HEK293T (cell line): ENCODE measurements around the gene GABRA5.

Source experiments
- FOXA1 ChIP-seq: fragments of 450-650 bp; IDR thresholded peaks from 2 replicates; pipeline ENCODE4 v1.6.1; 2016; ENCODE audit warnings: mild to moderate bottlenecking
- L3MBTL2 ChIP-seq: fragments of 450-650 bp; conservative IDR thresholded peaks from 2 replicates; pipeline ENCODE4 v1.6.1; 2016; ENCODE audit warnings: mild to moderate bottlenecking

DNA sequence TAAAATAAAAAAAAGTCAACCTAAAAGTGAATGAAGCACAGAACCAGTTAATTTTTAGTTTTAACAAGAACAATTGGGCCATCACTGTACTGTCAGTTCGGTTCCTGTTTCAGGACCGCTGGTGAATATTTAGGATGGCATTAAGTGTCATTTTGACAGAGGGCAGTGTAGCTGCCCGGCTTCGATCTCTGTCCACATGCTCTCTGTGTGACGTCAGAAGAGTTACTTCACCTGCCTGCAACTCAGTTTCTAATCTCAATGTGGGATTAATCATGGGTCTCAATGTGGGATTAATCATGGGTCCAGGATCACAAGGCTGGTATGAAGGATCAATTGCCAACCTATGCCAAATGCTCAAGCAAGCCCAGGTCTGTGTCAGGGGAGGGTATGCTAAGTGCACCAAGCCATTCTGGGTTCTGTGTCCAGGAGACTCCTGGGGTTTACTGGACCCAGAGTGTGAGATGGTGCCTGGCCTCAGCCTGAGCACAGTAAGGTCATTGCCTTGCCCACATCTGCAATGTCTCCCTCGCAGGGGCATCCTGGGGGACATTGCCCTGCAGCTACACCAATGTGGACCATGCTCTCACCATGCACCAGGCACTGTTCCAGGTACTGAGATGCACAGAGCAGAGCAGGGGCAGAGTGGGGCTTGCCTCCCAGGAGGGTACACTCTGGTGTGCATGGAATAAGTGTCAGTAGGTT, 8.1 kb downstream of the GABRA5 start:
- TF ChIP-seq FOXA1 (no peak), L3MBTL2 (no peak)
